NCI-H2227 (cell line): ENCODE results near the gene ENTPD2.

ENCODE experiments used
- DNase-seq: peaks from one replicate; lab custom pipeline; 2025; ENCODE audit not compliant: unreplicated experiment; lab: John Stamatoyannopoulos, UW

ENTPD2 gene

GRCh38 chr9:137018761-137019559, 34.9 kb downstream of the ENTPD2 start:
- no peak for DNase-seq

DNA sequence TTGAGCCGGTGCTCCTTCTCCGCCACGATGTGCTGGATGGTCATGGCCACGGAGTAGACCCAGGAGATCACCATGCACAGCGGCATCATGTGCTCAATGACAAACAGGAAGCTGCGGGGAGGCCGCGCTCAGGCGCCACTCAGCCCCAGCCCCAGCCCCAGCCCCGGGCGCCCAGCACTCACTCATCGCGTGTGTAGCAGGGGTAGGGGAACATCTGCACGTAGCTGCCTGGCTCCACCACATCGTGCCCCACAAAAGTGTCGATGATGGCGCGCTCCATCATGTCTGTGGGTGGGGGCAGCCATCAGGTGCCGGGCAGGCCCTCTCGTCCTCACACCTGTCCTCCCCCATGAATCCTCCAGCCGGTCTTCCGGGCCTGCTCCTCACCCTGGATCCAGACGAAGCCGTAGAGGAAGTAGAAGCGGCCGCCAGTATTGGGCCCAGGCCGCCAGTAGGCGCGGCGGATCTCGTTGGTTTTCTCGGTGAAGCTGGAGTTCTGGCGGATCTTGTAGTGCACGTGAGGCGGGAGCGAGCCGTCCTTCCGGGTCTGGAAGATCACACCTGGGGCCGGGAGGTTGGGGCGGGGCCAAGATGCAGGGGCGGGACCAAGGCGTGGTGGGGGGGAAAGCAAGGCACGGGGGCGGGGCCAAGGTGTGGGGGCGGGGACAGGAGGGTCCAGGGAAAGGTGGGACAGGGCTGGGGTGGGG, 35.9 kb downstream of the ENTPD2 start:
- DNase-seq, result no peak

DNA sequence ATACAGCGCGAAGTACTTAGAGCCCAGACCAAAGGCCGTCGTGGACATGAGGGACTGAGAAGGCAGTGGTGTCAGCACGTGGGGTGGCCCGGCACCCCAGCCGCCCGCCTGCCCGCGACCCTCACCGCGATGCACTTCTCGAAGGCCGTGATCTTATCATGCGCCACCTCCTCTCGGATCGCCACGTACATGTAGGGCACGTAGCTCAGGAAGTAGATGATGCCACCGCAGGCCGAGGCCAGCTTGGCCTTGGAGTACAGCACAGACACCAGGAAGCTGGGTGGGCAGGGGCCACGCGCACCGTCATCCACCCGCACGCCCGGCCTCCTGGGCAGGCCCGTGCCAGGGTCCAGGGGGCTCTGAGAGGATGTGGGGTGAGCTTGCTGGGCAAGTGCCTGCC, 36.8 kb downstream of the ENTPD2 start:
- DNase-seq, result no peak

GRCh38 chr9:137016436-137016835, 37.4 kb downstream of the ENTPD2 start:
- DNase-seq, result no peak

DNA sequence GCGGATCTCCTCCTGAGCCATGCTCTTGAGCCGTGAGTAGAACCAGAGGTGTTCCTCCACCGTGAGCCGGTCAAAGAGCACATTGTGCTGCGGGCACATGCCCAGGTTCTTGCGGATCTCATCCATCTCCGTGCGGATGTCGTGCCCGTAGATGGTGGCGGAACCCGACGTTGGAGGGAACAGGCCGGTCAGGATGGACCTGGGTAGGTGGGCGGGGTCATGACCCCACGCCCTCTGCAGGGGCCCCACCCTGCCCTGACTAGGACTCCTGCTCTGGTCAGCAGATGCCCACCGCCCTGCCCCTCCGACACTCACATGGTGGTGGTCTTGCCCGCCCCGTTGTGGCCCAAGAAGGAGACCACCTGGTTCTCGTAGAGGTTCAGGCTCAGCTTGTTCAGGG, 37.9 kb downstream of the ENTPD2 start:
- DNase-seq, result no peak

- DNase-seq, result no peak
Observed at GRCh38 chr9:137015540-137015930, 38.3 kb downstream of the ENTPD2 start.

- DNase-seq, result no peak
Observed at GRCh38 chr9:137014776-137015539, 38.9 kb downstream of the ENTPD2 start.

DNA sequence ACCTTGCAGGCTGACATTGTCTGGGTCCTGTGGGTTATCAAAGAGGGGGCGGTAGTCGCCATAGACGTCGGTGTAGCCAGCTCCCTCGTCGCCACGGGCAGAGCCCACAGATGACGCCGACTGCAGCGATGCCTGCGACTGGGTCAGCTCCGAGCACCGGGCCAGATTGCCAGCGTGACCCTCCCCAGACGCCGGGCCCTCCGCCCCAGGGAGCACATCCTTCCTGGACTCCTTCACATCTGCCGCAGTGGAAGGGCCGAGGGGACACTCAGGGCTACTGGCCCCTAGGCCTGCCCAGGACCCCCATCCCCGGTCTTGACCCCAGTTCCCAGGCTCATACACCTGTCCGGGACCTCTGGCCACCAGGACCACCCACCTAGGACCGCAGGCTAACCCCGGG, 39.7 kb downstream of the ENTPD2 start:
- DNase-seq, result no peak

DNA sequence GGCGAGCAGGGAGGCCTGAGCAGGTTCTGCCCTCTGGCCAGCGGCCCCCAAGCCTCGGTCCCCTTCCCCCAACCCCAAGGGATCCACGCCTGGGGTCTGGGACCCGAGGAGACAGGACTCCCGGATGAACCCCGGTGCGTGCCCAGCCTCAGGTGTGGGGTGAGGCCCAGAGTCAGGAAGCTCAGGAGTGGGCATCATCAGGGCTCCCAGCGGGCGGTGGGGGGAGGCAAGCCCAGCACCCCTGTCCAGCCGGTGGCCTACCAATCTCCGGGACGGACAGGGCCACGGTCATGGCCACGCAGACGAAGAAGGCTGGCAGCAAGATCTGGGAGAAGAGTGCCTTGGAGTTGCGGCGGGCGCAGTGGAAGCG, 40.3 kb downstream of the ENTPD2 start:
- no peak for DNase-seq

- no peak for DNase-seq
Observed at GRCh38 chr9:137012694-137013570, 40.9 kb downstream of the ENTPD2 start.

- DNase-seq, result no peak
Observed at GRCh38 chr9:137011907-137012675, 41.8 kb downstream of the ENTPD2 start.

- no peak for DNase-seq
Observed at GRCh38 chr9:137011156-137011555, 42.7 kb downstream of the ENTPD2 start.

DNA sequence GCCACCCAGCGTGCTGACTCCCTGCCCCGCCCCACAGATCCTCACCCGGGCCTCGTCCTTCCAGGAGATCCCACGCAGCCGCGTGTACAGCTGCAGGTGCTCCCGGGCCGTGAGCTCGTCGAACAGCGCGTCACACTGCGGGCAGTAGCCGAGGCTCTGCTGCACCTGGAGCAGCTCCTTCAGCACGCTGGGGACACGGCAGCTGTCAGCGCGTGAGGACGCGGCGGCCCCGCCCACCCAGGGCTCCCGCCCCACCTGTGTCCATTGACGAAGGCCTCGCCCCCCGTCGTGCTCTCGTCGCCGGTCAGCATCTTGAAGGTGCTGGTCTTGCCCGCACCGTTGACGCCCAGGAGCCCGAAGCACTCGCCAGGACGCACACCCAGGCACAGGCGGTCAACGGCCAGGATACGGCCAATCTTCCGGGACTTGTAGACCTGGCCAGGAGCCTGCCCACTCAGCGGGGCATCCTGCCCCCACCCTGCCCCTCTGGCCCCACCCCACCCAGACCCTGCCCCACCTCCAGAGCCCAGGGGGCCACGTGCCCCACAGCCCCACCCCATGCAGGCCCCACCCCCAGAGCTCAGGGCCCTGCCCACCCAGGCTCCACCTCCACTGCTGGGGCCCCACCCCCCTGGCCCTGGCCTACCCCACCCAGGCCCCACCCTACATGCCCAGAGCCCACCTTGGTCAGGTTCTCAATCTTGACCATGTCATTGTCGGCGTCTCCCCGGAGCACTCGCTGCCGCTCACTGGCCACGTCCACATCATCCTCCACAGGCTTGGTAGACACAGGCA, 43.7 kb downstream of the ENTPD2 start:
- no peak for DNase-seq

GRCh38 chr9:137009217-137009616, 44.6 kb downstream of the ENTPD2 start:
- DNase-seq, result no peak

- DNase-seq, result no peak
Observed at GRCh38 chr9:137008312-137008711, 45.5 kb downstream of the ENTPD2 start.

GRCh38 chr9:137007816-137008270, 46.0 kb downstream of the ENTPD2 start:
- DNase-seq, result no peak

GRCh38 chr9:137007108-137007815, 46.6 kb downstream of the ENTPD2 start:
- no peak for DNase-seq

DNA sequence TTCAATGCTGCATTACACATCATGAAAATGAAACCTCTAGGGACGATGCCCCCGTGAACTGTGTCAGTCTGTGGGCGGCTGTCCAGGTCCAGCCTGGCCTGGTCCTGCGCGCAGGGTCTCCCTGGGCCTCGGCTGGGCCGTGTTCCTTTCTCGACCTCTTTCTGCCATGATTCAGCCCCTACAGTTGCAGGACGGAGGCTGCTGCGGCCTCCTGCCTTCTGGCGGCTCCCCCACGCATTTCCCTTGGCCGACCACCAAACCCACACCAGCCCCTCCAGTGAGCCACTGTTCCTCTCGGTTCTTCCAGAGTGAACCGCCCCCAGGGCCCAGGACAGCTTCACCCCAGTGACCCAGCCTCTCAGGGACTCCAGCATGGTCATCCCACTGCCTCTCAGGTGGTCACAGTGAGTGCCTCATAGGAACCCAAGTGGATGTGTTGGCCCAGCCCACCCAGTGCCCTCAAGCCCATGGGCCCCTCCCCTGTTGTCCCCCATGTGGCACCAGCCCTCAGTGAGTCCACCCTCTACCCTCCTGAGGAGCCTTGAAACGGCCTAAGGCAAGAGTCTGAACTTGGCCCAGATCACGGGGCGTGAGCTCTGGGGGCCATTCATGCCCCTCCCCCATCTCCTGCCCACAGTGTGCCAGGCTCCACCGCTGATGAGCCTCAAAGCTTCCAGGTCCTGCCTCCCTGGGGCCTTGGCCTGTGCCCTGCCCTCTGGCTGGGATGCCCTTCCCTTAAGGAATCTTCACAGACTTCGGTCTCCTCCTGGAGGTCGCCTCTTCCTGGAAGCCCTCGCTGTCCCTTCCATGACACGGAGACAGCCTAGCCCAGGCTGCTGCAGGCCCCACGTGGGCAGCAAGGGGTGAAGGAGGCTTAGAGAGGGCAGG, 47.5 kb downstream of the ENTPD2 start:
- no peak for DNase-seq
